Hepatocyte (in vitro differentiated cells): Measurements from ENCODE around the gene OSGIN1. TPM values are rescaled to one million over a fixed set of nuclear protein-coding genes. Genes with fewer than 3 reads are reported as not detected.

Experiments used
- DNase-seq: peaks from one replicate; pipeline ENCODE4 v3.0.0-alpha.2; 2016; ENCODE audit warnings: low spot score
- H2AFZ ChIP-seq: fragments of 200-600 bp; sonication (generic); 2 replicates; pipeline ENCODE4 v1.6.0; 2016; ENCODE audit warnings: antibody characterized with exemption, mild to moderate bottlenecking
- H3K27ac ChIP-seq: fragments of 200-600 bp; sonication (generic); 2 replicates; pipeline ENCODE4 v1.5.1; 2016; ENCODE audit warnings: mild to moderate bottlenecking
- H3K27me3 ChIP-seq: fragments of 200-600 bp; sonication (generic); 2 replicates; pipeline ENCODE4 v1.6.1; 2016
- H3K36me3 ChIP-seq: fragments of 200-600 bp; sonication (generic); replicated peaks from 2 replicates; pipeline ENCODE4 v1.5.1; 2016; ENCODE audit warnings: low read depth; ENCODE audit not compliant: insufficient read depth
- H3K4me1 ChIP-seq: fragments of 200-600 bp; sonication (generic); 2 replicates; pipeline ENCODE4 v1.5.1; 2016; ENCODE audit warnings: mild to moderate bottlenecking, moderate library complexity; ENCODE audit not compliant: insufficient read depth
- H3K4me2 ChIP-seq: fragments of 200-600 bp; sonication (generic); 2 replicates; pipeline ENCODE4 v1.6.0; 2016
- H3K4me3 ChIP-seq: fragments of 200-600 bp; sonication (generic); 2 replicates; pipeline ENCODE4 v1.5.1; 2016; ENCODE audit warnings: mild to moderate bottlenecking
- H3K79me2 ChIP-seq: fragments of 200-600 bp; sonication (generic); 2 replicates; pipeline ENCODE4 v1.6.0; 2017; ENCODE audit warnings: mild to moderate bottlenecking
- H3K9me2 ChIP-seq: fragments of 200-600 bp; sonication (generic); replicated peaks from 2 replicates; pipeline ENCODE4 v1.6.0; 2017; ENCODE audit warnings: mild to moderate bottlenecking; ENCODE audit not compliant: insufficient read depth
- H3K9me3 ChIP-seq: fragments of 200-600 bp; sonication (generic); 2 replicates; pipeline ENCODE4 v1.5.1; 2016; ENCODE audit warnings: low read depth, mild to moderate bottlenecking
- H4K20me1 ChIP-seq: fragments of 200-600 bp; sonication (generic); 2 replicates; pipeline ENCODE4 v1.6.0; 2016; ENCODE audit warnings: mild to moderate bottlenecking; ENCODE audit not compliant: insufficient read depth, poor library complexity, severe bottlenecking
- CTCF ChIP-seq: fragments of 200-600 bp; sonication (generic); IDR thresholded peaks from 2 replicates; pipeline ENCODE4 v1.5.1; 2016; ENCODE audit warnings: antibody characterized with exemption, mild to moderate bottlenecking; ENCODE audit not compliant: poor library complexity
- EZH2 ChIP-seq: fragments of 200-600 bp; sonication (generic); IDR thresholded peaks from 2 replicates; pipeline ENCODE4 v1.6.1; 2016; ENCODE audit warnings: antibody characterized with exemption, mild to moderate bottlenecking, borderline replicate concordance
- EZH2phosphoT487 ChIP-seq: fragments of 200-600 bp; sonication (generic); IDR thresholded peaks from one replicate; pipeline ENCODE4 v1.6.1; 2018; ENCODE audit warnings: antibody characterized with exemption, mild to moderate bottlenecking, low read depth, moderate library complexity; ENCODE audit not compliant: unreplicated experiment, severe bottlenecking
- WGBS: methylation state at CpG from one replicate; pipeline ENCODE4 v1.1.6; 2016; ENCODE audit warnings: low lambda C conversion rate; ENCODE audit errors: missing lambda C conversion rate; 5-methylcytosine and 5-hydroxymethylcytosine counted together
- polyA plus RNA-seq: library from polyadenylated mRNA; unstranded; fragments of >200 nt; fragmentation: Nextera tagmentation; extraction: Ambion mirVana; gene quantifications from 2 replicates; pipeline ENCODE4 v1.2.1, GENCODE V29; 2016
- total RNA-seq: library from RNA; depleted of rRNA; stranded (reverse); fragments of >200 nt; gene quantifications from 2 replicates; pipeline ENCODE4 v1.2.3, GENCODE V29; 2014

OSGIN1 gene
- total and polyA plus RNA-seq, 2 experiments from 2014 or later, result 1.9 to 10.0 TPM

- WGBS, result 87% methylated on average over 5 of the region's 5 CpGs
Observed at GRCh38 chr16:83978401-83978904, 25.4 kb downstream of the OSGIN1 start.

GRCh38 chr16:83979441-83979840 lies 26.4 kb downstream of the OSGIN1 start:
- H3K27ac ChIP-seq, result no peak overlapping the region
- TF ChIP-seq EZH2phosphoT487, result no peak
- no peak for TF ChIP-seq CTCF
- no peak for TF ChIP-seq EZH2
- no peaks in the 10 kb centered on the region for H3K27me3 ChIP-seq
- H4K20me1 ChIP-seq, result no peaks in the 10 kb centered on the region
- H3K4me2 ChIP-seq, result no peak overlapping the region
- H3K4me1 ChIP-seq, result no peaks in the 10 kb centered on the region
- H2AFZ ChIP-seq, result no peak overlapping the region
- WGBS, result 88% methylated on average over 7 of the region's 7 CpGs
- H3K4me3 ChIP-seq, result no peak overlapping the region
- no peaks in the 10 kb centered on the region for H3K79me2 ChIP-seq
- no peaks in the 10 kb centered on the region for H3K9me2 ChIP-seq
- H3K9me3 ChIP-seq, result no peaks in the 10 kb centered on the region
- H3K36me3 ChIP-seq, result no peaks in the 10 kb centered on the region
- no peak for DNase-seq

More at GRCh38 chr16:83978401-83978904, 25.4 kb downstream of the OSGIN1 start:
- Histone ChIP-seq H3K4me2 (no peak overlapping the region), H3K9me3 (no peaks in the 10 kb centered on the region), H3K4me3 (no peak overlapping the region), H3K27me3 (no peaks in the 10 kb centered on the region), H4K20me1 (no peaks in the 10 kb centered on the region), H3K27ac (no peak overlapping the region), H3K9me2 (no peaks in the 10 kb centered on the region), H3K36me3 (no peaks in the 10 kb centered on the region), H3K4me1 (no peaks in the 10 kb centered on the region), H2AFZ (no peak overlapping the region), H3K79me2 (no peaks in the 10 kb centered on the region)
- no peak for DNase-seq
- TF ChIP-seq EZH2phosphoT487 (no peak), EZH2 (no peak), CTCF (no peak)

- Histone ChIP-seq H3K79me2 (no peaks in the 10 kb centered on the region), H3K36me3 (no peaks in the 10 kb centered on the region), H2AFZ (no peak overlapping the region), H3K27me3 (no peaks in the 10 kb centered on the region), H3K4me1 (no peaks in the 10 kb centered on the region), H3K9me2 (no peaks in the 10 kb centered on the region), H3K4me3 (no peak overlapping the region), H3K9me3 (no peaks in the 10 kb centered on the region), H4K20me1 (no peaks in the 10 kb centered on the region), H3K27ac (no peak overlapping the region), H3K4me2 (no peak overlapping the region)
- no peak for DNase-seq
- WGBS, result 100% methylated on average over 2 of the region's 2 CpGs
- no peak for TF ChIP-seq CTCF
- TF ChIP-seq EZH2, result no peak
- TF ChIP-seq EZH2phosphoT487, result no peak
Observed at GRCh38 chr16:83980794-83981193, 27.8 kb downstream of the OSGIN1 start.
